ENCODE data around the gene HMX3. TPM values are rescaled to one million over a fixed set of nuclear protein-coding genes. Genes with fewer than 3 reads are reported as not detected.

Gene HMX3
- polyA plus RNA-seq, 1 experiment, result not detected

GRCh38 chr10:123142701-123143161 is 7.0 kb downstream of the HMX3 start:
- H3K27me3 ChIP-seq (ENCODE audit: control insufficient read depth, insufficient read depth, low read length), result peaks cover 81% of the 10 kb centered on the region
- no peak for TF ChIP-seq CTCF (IDR thresholded peaks at IDR 0.05; ENCODE audit: insufficient read depth, low read depth, low read length)
- ChIA-PET POLR2A (no interaction called here), CTCF (no interaction called here)
- DNase-seq (ENCODE audit: low read depth), result no peak
- H3K4me3 ChIP-seq (ENCODE audit: low read depth, low read length), result no peak overlapping the region
- H3K36me3 ChIP-seq (ENCODE audit: control insufficient read depth, insufficient read depth, low read length), result no peaks in the 10 kb centered on the region

- ChIA-PET CTCF (interaction anchor here (0.6 to 2.0 kb wide), 2 partner anchors 10 to 404 kb away, joined by 3 to 7 read pairs; no protein-coding TSS in a partner anchor), POLR2A (no interaction called here)
- DNase-seq (ENCODE audit: low read depth), result no peak
- H3K4me3 ChIP-seq (ENCODE audit: low read depth, low read length), result no peak overlapping the region
- H3K27me3 ChIP-seq (ENCODE audit: control insufficient read depth, insufficient read depth, low read length), result peaks cover 82% of the 10 kb centered on the region
- TF ChIP-seq CTCF (IDR thresholded peaks at IDR 0.05; ENCODE audit: insufficient read depth, low read depth, low read length), result no peak
- H3K36me3 ChIP-seq (ENCODE audit: control insufficient read depth, insufficient read depth, low read length), result no peaks in the 10 kb centered on the region
These were observed 7.5 kb downstream of the HMX3 start for GRCh38 chr10:123143162-123143824.

- Histone ChIP-seq H3K4me3 (ENCODE audit: low read depth, low read length) (no peak overlapping the region), H3K27me3 (ENCODE audit: control insufficient read depth, insufficient read depth, low read length) (peaks cover 83% of the 10 kb centered on the region), H3K36me3 (ENCODE audit: control insufficient read depth, insufficient read depth, low read length) (no peaks in the 10 kb centered on the region)
- no peak for DNase-seq (ENCODE audit: low read depth)
- ChIA-PET CTCF (interaction anchor here (0.6 to 2.0 kb wide), 2 partner anchors 11 to 403 kb away, joined by 3 to 7 read pairs; no protein-coding TSS in a partner anchor), POLR2A (no interaction called here)
- no peak for TF ChIP-seq CTCF (IDR thresholded peaks at IDR 0.05; ENCODE audit: insufficient read depth, low read depth, low read length)
These were observed 8.0 kb downstream of the HMX3 start for GRCh38 chr10:123143825-123144168.

- ChIA-PET CTCF (interaction anchor here (1.1 to 2.0 kb wide), 3 partner anchors 11 to 12 kb away, joined by 4 to 7 read pairs (median 5); no protein-coding TSS in a partner anchor), POLR2A (no interaction called here)
- no peaks in the 10 kb centered on the region for H3K36me3 ChIP-seq (ENCODE audit: control insufficient read depth, insufficient read depth, low read length)
- H3K4me3 ChIP-seq (ENCODE audit: low read depth, low read length), result no peak overlapping the region
- DNase-seq (ENCODE audit: low read depth), result no peak
- no peak for TF ChIP-seq CTCF (IDR thresholded peaks at IDR 0.05; ENCODE audit: insufficient read depth, low read depth, low read length)
- peaks cover 84% of the 10 kb centered on the region for H3K27me3 ChIP-seq (ENCODE audit: control insufficient read depth, insufficient read depth, low read length)
These were observed 9.1 kb downstream of the HMX3 start for GRCh38 chr10:123144697-123145541.

GRCh38 chr10:123145542-123146012 is 9.8 kb downstream of the HMX3 start:
- POLR2A ChIA-PET, result no interaction called here
- CTCF ChIA-PET, result interaction anchor here (1.1 to 1.5 kb wide), 2 partner anchors 10 to 12 kb away, joined by 4 to 5 read pairs; no protein-coding TSS in a partner anchor
- TF ChIP-seq CTCF (IDR thresholded peaks at IDR 0.05; ENCODE audit: insufficient read depth, low read depth, low read length), result no peak
- no peaks in the 10 kb centered on the region for H3K36me3 ChIP-seq (ENCODE audit: control insufficient read depth, insufficient read depth, low read length)
- no peak for DNase-seq (ENCODE audit: low read depth)
- H3K27me3 ChIP-seq (ENCODE audit: control insufficient read depth, insufficient read depth, low read length), result peaks cover 83% of the 10 kb centered on the region
- no peak overlapping the region for H3K4me3 ChIP-seq (ENCODE audit: low read depth, low read length)

Data from BJ (cell line).